Ovary (tissue), 3 donors: ENCODE results near the gene CPZ.

Source experiments
- CTCF ChIP-seq, 3 donors: fragments of 450-650 bp in 2 of 3; fragments of 200-600 bp in 1 of 3; IDR thresholded peaks; one replicate each; pipeline versions ENCODE4 v1.5.1 to v1.8.0; 2016 to 2022; ENCODE audit warnings: antibody characterized with exemption in 3 of 3, mild to moderate bottlenecking in 1 of 3
- EP300 ChIP-seq: sonication (generic); formaldehyde crosslinking; IDR thresholded peaks from one replicate; pipeline ENCODE4 v1.6.1; 2017; ENCODE audit warnings: antibody characterized with exemption
- POLR2A ChIP-seq: fragments of 450-650 bp; IDR thresholded peaks from one replicate; pipeline ENCODE4 v1.6.1; 2017; ENCODE audit warnings: antibody characterized with exemption, mild to moderate bottlenecking, moderate library complexity
- donor health status: DM: no; HTN: no; CAD: no.

DNA sequence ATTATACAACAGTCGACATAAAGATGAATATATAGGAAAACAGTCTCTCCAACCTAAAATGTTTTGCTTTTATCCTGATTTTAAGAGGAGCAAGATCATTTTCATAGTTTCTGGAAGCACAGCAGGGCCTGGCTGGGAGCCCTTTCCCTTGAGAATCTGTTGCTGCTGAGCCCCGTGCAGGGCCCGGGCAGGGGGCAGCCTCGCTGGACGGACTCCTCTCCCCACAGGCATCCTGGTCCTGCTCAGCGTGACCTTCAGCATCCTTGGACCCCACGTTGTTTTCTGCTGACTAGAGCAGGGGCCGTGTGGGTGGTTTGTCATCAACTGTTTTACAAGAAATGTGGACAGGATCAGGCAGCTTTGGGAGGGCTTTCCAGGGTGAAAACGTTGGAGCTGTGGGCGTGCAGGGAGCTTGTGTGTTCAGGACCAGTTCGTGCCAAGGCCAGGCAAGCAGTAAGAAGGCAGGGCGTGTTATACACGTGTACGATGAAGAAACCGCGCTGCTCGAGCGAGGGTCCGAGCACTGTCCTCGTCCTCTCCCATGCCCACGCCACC lies 25.0 kb downstream of the CPZ start:
- TF ChIP-seq POLR2A (no peak), CTCF (IDR thresholded peaks at IDR 0.05) (no peak), EP300 (no peak)
